ENCODE results near the gene PCDHGC5.

PCDHGC5 gene

GRCh38 chr5:141525653-141526052, 36.8 kb downstream of the PCDHGC5 start:
- H2BK12ac ChIP-seq (ENCODE audit: low read length): peak overlapping the region; percentile 33
- peak overlapping the region; percentile 50 for H4K91ac ChIP-seq (ENCODE audit: low read depth, low read length)

GRCh38 chr5:141527426-141527825, 38.5 kb downstream of the PCDHGC5 start:
- Histone ChIP-seq H3K4ac (ENCODE audit: low read depth, low read length) (no peak overlapping the region), H3K27ac (ENCODE audit: low read depth, low read length) (no peak overlapping the region), H2BK120ac (ENCODE audit: insufficient read depth, low read length, poor library complexity) (no peak overlapping the region), H3K4me1 (ENCODE audit: control insufficient read depth in 1 of 2, insufficient read depth in 2 of 2, low read length in 2 of 2) (peaks cover 11 to 16% of the 10 kb centered on the region in 2 experiments), H3K4me3 (ENCODE audit: low read depth, low read length) (no peak overlapping the region), H3K14ac (ENCODE audit: low read length) (no peak overlapping the region), H2AFZ (ENCODE audit: insufficient read depth, low read length, poor library complexity) (no peak overlapping the region), H4K91ac (ENCODE audit: low read depth, low read length) (no peak overlapping the region), H3K4me2 (ENCODE audit: low read length) (no peak overlapping the region), H3K9ac (ENCODE audit: low read length) (no peak overlapping the region), H2BK5ac (ENCODE audit: low read depth, low read length, poor library complexity) (no peak overlapping the region), H2BK12ac (ENCODE audit: low read length) (no peak overlapping the region), H4K8ac (ENCODE audit: low read depth, low read length) (no peak overlapping the region), H2AK5ac (ENCODE audit: low read length) (no peak overlapping the region), H3K9me3 (ENCODE audit: insufficient read depth, low read depth, low read length) (no peaks in the 10 kb centered on the region), H3K18ac (ENCODE audit: low read length) (no peak overlapping the region), H3K36me3 (ENCODE audit: control insufficient read depth in 1 of 2, insufficient read depth in 2 of 2, low read length in 2 of 2) (peaks cover 32 to 42% of the 10 kb centered on the region in 2 experiments), H4K12ac (ENCODE audit: low read depth, low read length) (no peak overlapping the region), H3K79me2 (ENCODE audit: control insufficient read depth, insufficient read depth, low read length, poor library complexity) (peaks cover 2% of the 10 kb centered on the region), H3K23ac (ENCODE audit: low read length) (no peak overlapping the region), H3K79me1 (ENCODE audit: low read length) (peaks cover 16% of the 10 kb centered on the region), H3K27me3 (ENCODE audit: insufficient read depth, low read length) (no peaks in the 10 kb centered on the region)
- WGBS (ENCODE audit: extremely low coverage, insufficient coverage, insufficient read length): no CpG with 5 or more reads among the region's 1 CpG
- no peak for DNase-seq

More at GRCh38 chr5:141525653-141526052, 36.8 kb downstream of the PCDHGC5 start:
- H3K27ac ChIP-seq (ENCODE audit: low read depth, low read length): peak overlapping the region; percentile 58
- no peak overlapping the region for H4K12ac ChIP-seq (ENCODE audit: low read depth, low read length)
- DNase-seq: no peak
- H3K14ac ChIP-seq (ENCODE audit: low read length): no peak overlapping the region
- no peak overlapping the region for H3K23ac ChIP-seq (ENCODE audit: low read length)
- no peaks in the 10 kb centered on the region for H3K9me3 ChIP-seq (ENCODE audit: insufficient read depth, low read depth, low read length)
- no peak overlapping the region for H3K18ac ChIP-seq (ENCODE audit: low read length)
- peaks cover 29 to 40% of the 10 kb centered on the region in 2 experiments for H3K36me3 ChIP-seq (ENCODE audit: control insufficient read depth in 1 of 2, insufficient read depth in 2 of 2, low read length in 2 of 2)
- H3K4me2 ChIP-seq (ENCODE audit: low read length): no peak overlapping the region
- H3K4me1 ChIP-seq (ENCODE audit: control insufficient read depth in 1 of 2, insufficient read depth in 2 of 2, low read length in 2 of 2): peaks cover 12 to 21% of the 10 kb centered on the region in 2 experiments
- no peak overlapping the region for H3K4me3 ChIP-seq (ENCODE audit: low read depth, low read length)
- H3K4ac ChIP-seq (ENCODE audit: low read depth, low read length): no peak overlapping the region
- H4K8ac ChIP-seq (ENCODE audit: low read depth, low read length): no peak overlapping the region
- peak overlapping the region; percentile 69 for H2BK5ac ChIP-seq (ENCODE audit: low read depth, low read length, poor library complexity)
- H3K9ac ChIP-seq (ENCODE audit: low read length): no peak overlapping the region
- WGBS (ENCODE audit: extremely low coverage, insufficient coverage, insufficient read length): no CpG with 5 or more reads among the region's 7 CpGs
- no peak overlapping the region for H2AFZ ChIP-seq (ENCODE audit: insufficient read depth, low read length, poor library complexity)
- H2AK5ac ChIP-seq (ENCODE audit: low read length): no peak overlapping the region
- H3K27me3 ChIP-seq (ENCODE audit: insufficient read depth, low read length): no peaks in the 10 kb centered on the region
- H2BK120ac ChIP-seq (ENCODE audit: insufficient read depth, low read length, poor library complexity): no peak overlapping the region
- peaks cover 2% of the 10 kb centered on the region for H3K79me2 ChIP-seq (ENCODE audit: control insufficient read depth, insufficient read depth, low read length, poor library complexity)
- H3K79me1 ChIP-seq (ENCODE audit: low read length): peaks cover 20% of the 10 kb centered on the region

- Histone ChIP-seq H4K8ac (ENCODE audit: low read depth, low read length) (no peak overlapping the region), H2BK12ac (ENCODE audit: low read length) (no peak overlapping the region), H3K36me3 (ENCODE audit: control insufficient read depth in 1 of 2, insufficient read depth in 2 of 2, low read length in 2 of 2) (peaks cover 33 to 39% of the 10 kb centered on the region in 2 experiments), H3K14ac (ENCODE audit: low read length) (no peak overlapping the region), H3K4me2 (ENCODE audit: low read length) (no peak overlapping the region), H4K91ac (ENCODE audit: low read depth, low read length) (peak overlapping the region; percentile 26), H2AK5ac (ENCODE audit: low read length) (no peak overlapping the region), H2AFZ (ENCODE audit: insufficient read depth, low read length, poor library complexity) (no peak overlapping the region), H2BK120ac (ENCODE audit: insufficient read depth, low read length, poor library complexity) (no peak overlapping the region), H3K4me3 (ENCODE audit: low read depth, low read length) (no peak overlapping the region), H3K23ac (ENCODE audit: low read length) (no peak overlapping the region), H3K79me1 (ENCODE audit: low read length) (peaks cover 13% of the 10 kb centered on the region), H3K9ac (ENCODE audit: low read length) (no peak overlapping the region), H3K79me2 (ENCODE audit: control insufficient read depth, insufficient read depth, low read length, poor library complexity) (peaks cover 2% of the 10 kb centered on the region), H3K4me1 (ENCODE audit: control insufficient read depth in 1 of 2, insufficient read depth in 2 of 2, low read length in 2 of 2) (peaks cover 8 to 11% of the 10 kb centered on the region in 2 experiments), H4K12ac (ENCODE audit: low read depth, low read length) (no peak overlapping the region), H3K18ac (ENCODE audit: low read length) (no peak overlapping the region), H2BK5ac (ENCODE audit: low read depth, low read length, poor library complexity) (peak overlapping the region; percentile 7), H3K27ac (ENCODE audit: low read depth, low read length) (no peak overlapping the region), H3K4ac (ENCODE audit: low read depth, low read length) (no peak overlapping the region), H3K9me3 (ENCODE audit: insufficient read depth, low read depth, low read length) (no peaks in the 10 kb centered on the region), H3K27me3 (ENCODE audit: insufficient read depth, low read length) (no peaks in the 10 kb centered on the region)
- no peak for DNase-seq
- no CpG with 5 or more reads among the region's 11 CpGs for WGBS (ENCODE audit: extremely low coverage, insufficient coverage, insufficient read length)
Observed at GRCh38 chr5:141528291-141528984, 39.6 kb downstream of the PCDHGC5 start.

GRCh38 chr5:141529002-141529401, 40.1 kb downstream of the PCDHGC5 start:
- no peak for DNase-seq
- H3K36me3 ChIP-seq (ENCODE audit: control insufficient read depth in 1 of 2, insufficient read depth in 2 of 2, low read length in 2 of 2): peaks cover 35 to 40% of the 10 kb centered on the region in 2 experiments
- no peak overlapping the region for H3K14ac ChIP-seq (ENCODE audit: low read length)
- no peak overlapping the region for H4K91ac ChIP-seq (ENCODE audit: low read depth, low read length)
- no peak overlapping the region for H3K23ac ChIP-seq (ENCODE audit: low read length)
- H3K4ac ChIP-seq (ENCODE audit: low read depth, low read length): no peak overlapping the region
- H3K27me3 ChIP-seq (ENCODE audit: insufficient read depth, low read length): no peaks in the 10 kb centered on the region
- no peak overlapping the region for H2AK5ac ChIP-seq (ENCODE audit: low read length)
- peaks cover 9% of the 10 kb centered on the region for H3K79me1 ChIP-seq (ENCODE audit: low read length)
- no peak overlapping the region for H2BK12ac ChIP-seq (ENCODE audit: low read length)
- H3K4me1 ChIP-seq (ENCODE audit: control insufficient read depth in 1 of 2, insufficient read depth in 2 of 2, low read length in 2 of 2): peaks cover 6 to 11% of the 10 kb centered on the region in 2 experiments
- H3K4me2 ChIP-seq (ENCODE audit: low read length): no peak overlapping the region
- no peak overlapping the region for H3K27ac ChIP-seq (ENCODE audit: low read depth, low read length)
- H4K8ac ChIP-seq (ENCODE audit: low read depth, low read length): no peak overlapping the region
- no peak overlapping the region for H2AFZ ChIP-seq (ENCODE audit: insufficient read depth, low read length, poor library complexity)
- H3K18ac ChIP-seq (ENCODE audit: low read length): no peak overlapping the region
- no peak overlapping the region for H3K4me3 ChIP-seq (ENCODE audit: low read depth, low read length)
- peak overlapping the region; percentile 7 for H2BK5ac ChIP-seq (ENCODE audit: low read depth, low read length, poor library complexity)
- H3K79me2 ChIP-seq (ENCODE audit: control insufficient read depth, insufficient read depth, low read length, poor library complexity): peaks cover 1% of the 10 kb centered on the region
- no peak overlapping the region for H2BK120ac ChIP-seq (ENCODE audit: insufficient read depth, low read length, poor library complexity)
- no peaks in the 10 kb centered on the region for H3K9me3 ChIP-seq (ENCODE audit: insufficient read depth, low read depth, low read length)
- WGBS (ENCODE audit: extremely low coverage, insufficient coverage, insufficient read length): no CpG with 5 or more reads among the region's 5 CpGs
- H3K9ac ChIP-seq (ENCODE audit: low read length): no peak overlapping the region
- no peak overlapping the region for H4K12ac ChIP-seq (ENCODE audit: low read depth, low read length)
